NB4 (cell line): Measurements from ENCODE around the gene REEP6.

Source experiments
- DNase-seq: peaks from one replicate; pipeline ENCODE4 v3.0.0; 2010; ENCODE audit warnings: low read depth
- H3K4me3 ChIP-seq: one replicate; pipeline ENCODE4 v1.5.1; 2011; ENCODE audit warnings: mild to moderate bottlenecking, low read depth, low read length, moderate library complexity
- MYC ChIP-seq: IDR thresholded peaks from 2 replicates; pipeline ENCODE4 v1.6.1; 2011; ENCODE audit warnings: low read depth, low read length
- POLR2A ChIP-seq: IDR thresholded peaks from 2 replicates; pipeline ENCODE4 v1.6.1; 2011; ENCODE audit warnings: mild to moderate bottlenecking; ENCODE audit not compliant: insufficient read length; ENCODE audit errors: extremely low read depth
- TF ChIP-seq, protein P1 (sequence below): IDR thresholded peaks from 2 replicates; pipeline ENCODE4 v1.6.1; 2011; ENCODE audit warnings: low read depth, low read length
- TF ChIP-seq, protein P2 (sequence below): IDR thresholded peaks from one replicate; pipeline ENCODE4 v1.5.1; 2012; ENCODE audit warnings: low read depth, low read length

REEP6 gene

DNA sequence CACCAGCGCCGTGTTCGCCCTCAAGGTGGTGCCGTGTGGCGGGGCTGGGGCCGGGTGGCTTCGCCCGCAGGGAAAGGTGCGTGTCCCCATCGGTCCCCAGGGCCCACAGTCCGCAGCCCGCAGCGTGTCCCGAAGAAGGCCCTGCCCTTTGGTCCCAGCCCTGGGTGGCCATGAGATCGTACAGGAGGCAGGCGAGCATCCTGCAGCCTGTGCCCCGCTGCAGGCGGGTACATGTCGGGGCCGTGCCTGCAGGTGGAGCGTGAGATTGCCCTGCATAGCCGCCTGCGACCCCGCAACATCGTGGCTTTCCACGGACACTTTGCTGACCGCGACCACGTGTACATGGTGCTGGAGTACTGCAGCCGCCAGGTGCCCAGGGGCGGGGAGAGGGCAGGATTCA is 34.4 kb downstream of the REEP6 start:
- no peak overlapping the region for H3K4me3 ChIP-seq
- TF ChIP-seq, protein P1, sequence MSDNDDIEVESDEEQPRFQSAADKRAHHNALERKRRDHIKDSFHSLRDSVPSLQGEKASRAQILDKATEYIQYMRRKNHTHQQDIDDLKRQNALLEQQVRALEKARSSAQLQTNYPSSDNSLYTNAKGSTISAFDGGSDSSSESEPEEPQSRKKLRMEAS, result no peak
- no peak for TF ChIP-seq POLR2A
- TF ChIP-seq MYC, result no peak
- TF ChIP-seq, protein P2, sequence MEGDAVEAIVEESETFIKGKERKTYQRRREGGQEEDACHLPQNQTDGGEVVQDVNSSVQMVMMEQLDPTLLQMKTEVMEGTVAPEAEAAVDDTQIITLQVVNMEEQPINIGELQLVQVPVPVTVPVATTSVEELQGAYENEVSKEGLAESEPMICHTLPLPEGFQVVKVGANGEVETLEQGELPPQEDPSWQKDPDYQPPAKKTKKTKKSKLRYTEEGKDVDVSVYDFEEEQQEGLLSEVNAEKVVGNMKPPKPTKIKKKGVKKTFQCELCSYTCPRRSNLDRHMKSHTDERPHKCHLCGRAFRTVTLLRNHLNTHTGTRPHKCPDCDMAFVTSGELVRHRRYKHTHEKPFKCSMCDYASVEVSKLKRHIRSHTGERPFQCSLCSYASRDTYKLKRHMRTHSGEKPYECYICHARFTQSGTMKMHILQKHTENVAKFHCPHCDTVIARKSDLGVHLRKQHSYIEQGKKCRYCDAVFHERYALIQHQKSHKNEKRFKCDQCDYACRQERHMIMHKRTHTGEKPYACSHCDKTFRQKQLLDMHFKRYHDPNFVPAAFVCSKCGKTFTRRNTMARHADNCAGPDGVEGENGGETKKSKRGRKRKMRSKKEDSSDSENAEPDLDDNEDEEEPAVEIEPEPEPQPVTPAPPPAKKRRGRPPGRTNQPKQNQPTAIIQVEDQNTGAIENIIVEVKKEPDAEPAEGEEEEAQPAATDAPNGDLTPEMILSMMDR, result no peak
- DNase-seq, result no peak

DNA sequence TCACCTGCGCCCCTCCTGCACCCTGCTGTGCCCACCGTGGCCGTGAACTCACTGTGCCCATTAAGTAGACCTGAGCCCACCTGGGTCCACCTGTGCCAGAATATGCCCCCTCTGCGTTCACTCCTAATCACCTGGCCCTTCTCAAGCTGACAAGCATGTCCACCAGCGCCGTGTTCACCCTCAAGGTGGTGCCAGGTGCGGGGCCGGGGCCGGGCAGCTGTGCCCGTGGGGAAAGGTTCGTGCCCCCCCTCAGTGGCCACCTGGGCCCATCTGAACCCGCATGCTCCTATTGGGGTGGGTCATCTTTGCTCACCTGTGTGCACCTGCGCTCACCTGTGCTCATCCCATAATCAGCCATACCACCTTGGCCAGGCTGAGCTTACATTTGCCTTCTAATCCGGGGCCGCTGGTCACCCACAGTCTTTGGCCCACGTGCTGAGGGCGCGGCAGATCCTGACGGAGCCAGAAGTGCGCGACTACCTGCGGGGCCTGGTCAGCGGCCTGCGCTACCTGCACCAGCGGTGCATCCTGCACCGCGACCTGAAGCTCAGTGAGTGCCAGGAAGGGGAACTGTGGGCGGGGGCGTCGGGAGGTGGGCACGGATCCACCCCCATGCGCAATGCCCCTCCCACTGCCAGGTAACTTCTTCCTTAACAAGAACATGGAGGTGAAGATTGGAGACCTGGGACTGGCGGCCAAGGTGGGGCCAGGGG is 35.2 kb downstream of the REEP6 start:
- H3K4me3 ChIP-seq, result no peak overlapping the region
- TF ChIP-seq MYC (no peak), POLR2A (no peak)
- TF ChIP-seq, protein P1, result no peak
- TF ChIP-seq, protein P2, result no peak
- DNase-seq, result no peak

DNA sequence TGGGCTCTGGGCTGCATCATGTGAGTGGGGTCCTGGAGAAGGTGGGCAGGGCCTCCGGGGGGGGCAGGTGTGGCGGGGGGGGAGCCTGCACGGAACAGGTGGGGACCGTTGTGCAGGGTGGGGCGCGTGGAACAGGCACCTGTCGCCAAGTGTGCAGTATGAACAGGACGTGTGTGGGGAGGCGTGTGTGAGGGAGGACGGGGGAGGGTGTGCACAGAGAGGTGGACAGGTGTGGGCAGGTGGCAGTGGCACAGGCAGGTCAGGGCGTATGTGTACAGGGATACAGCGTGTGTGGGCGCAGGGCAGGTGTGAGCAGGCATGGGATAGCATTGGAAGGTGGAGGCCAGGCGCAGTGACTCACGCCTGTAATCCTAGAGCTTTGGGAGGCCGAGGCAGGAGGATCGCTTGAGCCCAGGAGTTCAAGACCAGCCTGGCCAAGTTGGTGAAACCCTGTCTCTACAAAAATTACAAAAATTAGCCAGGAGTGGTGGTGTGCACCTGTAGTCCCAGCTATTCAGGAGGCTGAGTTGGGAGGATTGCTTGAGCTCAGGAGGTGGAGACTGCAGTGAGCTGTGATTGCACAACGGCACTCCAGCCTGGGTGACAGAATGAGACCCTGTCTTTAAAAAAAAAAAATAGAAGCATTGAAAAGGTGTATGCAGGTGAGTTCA is 36.1 kb downstream of the REEP6 start:
- no peak overlapping the region for H3K4me3 ChIP-seq
- no peak for DNase-seq
- TF ChIP-seq, protein P1, result no peak
- TF ChIP-seq MYC (no peak), POLR2A (no peak)
- TF ChIP-seq, protein P2, result no peak

DNA sequence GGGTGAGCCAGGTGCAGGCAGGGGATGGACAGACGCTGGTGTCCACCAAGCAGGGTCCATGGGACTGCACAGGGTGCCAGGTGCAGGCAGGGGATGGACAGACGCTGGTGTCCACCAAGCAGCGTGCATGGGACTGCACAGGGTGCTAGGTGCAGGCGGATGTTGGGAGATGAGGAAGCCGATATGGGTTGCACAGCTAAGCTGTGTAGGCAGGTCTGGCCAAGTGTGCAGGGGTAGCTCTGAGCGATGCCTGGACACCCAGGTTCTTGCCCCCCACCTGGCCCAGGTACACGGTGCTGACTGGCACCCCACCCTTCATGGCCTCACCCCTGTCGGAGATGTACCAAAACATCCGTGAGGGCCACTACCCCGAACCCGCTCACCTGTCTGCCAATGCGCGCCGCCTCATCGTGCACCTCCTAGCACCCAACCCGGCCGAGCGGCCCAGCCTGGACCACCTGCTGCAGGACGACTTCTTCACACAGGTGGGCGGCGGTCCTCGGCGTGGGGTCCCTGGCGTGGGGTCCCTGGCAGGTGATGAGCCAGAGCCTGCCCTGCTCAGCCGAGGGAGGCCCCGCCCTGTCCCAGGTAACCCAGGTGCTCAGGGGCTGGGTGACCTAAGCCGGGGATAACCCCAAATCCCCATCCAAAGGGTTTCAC is 36.8 kb downstream of the REEP6 start:
- DNase-seq, result no peak
- H3K4me3 ChIP-seq, result no peak overlapping the region
- TF ChIP-seq MYC (no peak), POLR2A (no peak)
- TF ChIP-seq, protein P2, result no peak
- TF ChIP-seq, protein P1, result no peak

DNA sequence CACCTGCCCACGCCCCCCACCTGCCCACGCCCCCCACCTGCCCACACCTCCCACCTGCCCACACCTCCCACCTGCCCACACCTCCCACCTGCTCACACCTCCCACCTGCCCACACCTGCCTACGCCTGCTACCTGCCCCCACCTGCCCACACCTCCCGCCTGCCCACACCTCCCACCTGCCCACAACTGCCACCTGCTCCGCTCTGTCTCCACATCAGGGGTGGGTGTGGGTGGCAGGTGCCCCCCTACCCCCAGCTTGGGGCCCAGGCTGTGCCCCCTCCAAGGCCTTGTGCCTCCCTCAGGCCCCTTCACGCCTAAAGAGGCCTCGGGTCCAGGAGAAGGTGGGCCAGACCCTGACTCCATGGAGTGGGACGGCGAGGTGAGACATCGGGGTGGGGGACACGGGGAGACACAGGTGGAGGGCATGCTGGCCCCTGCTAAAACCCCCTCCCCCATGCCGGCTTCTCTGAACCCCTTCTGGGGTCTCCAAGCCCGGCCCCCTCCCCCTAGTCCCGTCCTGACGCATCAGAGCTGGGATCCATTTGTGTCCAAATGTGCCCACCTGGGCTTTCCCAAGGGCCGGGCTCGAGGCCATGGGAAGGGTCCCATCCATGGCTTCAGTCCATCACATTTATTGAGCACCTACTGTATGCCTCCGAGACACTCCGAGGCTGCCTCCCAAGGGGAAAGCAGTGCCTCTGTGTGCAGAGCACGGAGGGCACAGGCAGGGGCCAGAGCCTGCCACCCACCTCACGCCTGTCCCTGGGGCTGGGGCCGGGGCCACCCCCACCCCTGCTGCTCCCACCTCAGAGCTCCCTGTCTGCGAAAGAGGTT is 37.8 kb downstream of the REEP6 start:
- no peak overlapping the region for H3K4me3 ChIP-seq
- TF ChIP-seq, protein P1, result no peak
- no peak for TF ChIP-seq MYC
- TF ChIP-seq, protein P2, result no peak
- TF ChIP-seq POLR2A, result no peak
- no peak for DNase-seq
